Endothelial cell of umbilical vein (primary cell): ENCODE measurements around the gene HTT. TPM values are rescaled to one million over a fixed set of nuclear protein-coding genes. Genes with fewer than 3 reads are reported as not detected.

Experiments
- BruUV-seq: library from RNA; stranded (reverse); fragments of 400-500 nt; replicated peaks from 2 replicates; lab custom pipeline; 2021; lab: Mats Ljungman, UMichigan
- CTCF ChIA-PET: fragments of 300-600, 350-600 bp; sonication (Branson Sonifier 250); formaldehyde crosslinking; loops from one replicate; lab custom pipeline; 2021; ENCODE audit warnings: antibody characterized with exemption, inconsistent platforms; lab: Charles Lee
- POLR2A ChIA-PET: fragments of 300-600, 350-600 bp; sonication (Branson Sonifier 250); formaldehyde crosslinking; loops from one replicate; lab custom pipeline; 2021; ENCODE audit warnings: antibody characterized with exemption, inconsistent platforms; lab: Charles Lee
- DNase-seq: peaks from one replicate; pipeline ENCODE4 v3.0.0-alpha.2; 2011; ENCODE audit warnings: low read depth, low spot score
- FAIRE-seq: peaks from 2 replicates; lab custom pipeline; 2011; peaks lifted over from hg19 to GRCh38; lab: Jason Lieb, UNC
- H2AFZ ChIP-seq: 2 replicates; pipeline ENCODE4 v1.6.0; 2012; ENCODE audit warnings: low read depth, low read length, control low read depth, inconsistent platforms
- H3K27ac ChIP-seq: 2 replicates; pipeline ENCODE4 v1.5.1; 2011; ENCODE audit warnings: low read depth, mild to moderate bottlenecking, control low read depth, low read length, moderate library complexity; ENCODE audit not compliant: insufficient read depth
- H3K27me3 ChIP-seq, 2 experiments: 2 replicates each; pipeline versions ENCODE4 v1.6.0 to v1.6.1; 2011; ENCODE audit warnings: low read length in 2 of 2, mixed read lengths in 1 of 2; ENCODE audit not compliant: control insufficient read depth in 2 of 2, insufficient read depth in 2 of 2
- H3K36me3 ChIP-seq, 2 experiments: 2 replicates in 1 of 2; 3 replicates in 1 of 2; pipeline ENCODE4 v1.5.1; 2011; ENCODE audit warnings: low read length in 2 of 2, mild to moderate bottlenecking in 1 of 2, moderate library complexity in 1 of 2; ENCODE audit not compliant: control insufficient read depth in 2 of 2, insufficient read depth in 2 of 2; ENCODE audit errors: extremely low read depth in 1 of 2
- H3K4me1 ChIP-seq: 3 replicates; pipeline ENCODE4 v1.5.1; 2011; ENCODE audit warnings: mild to moderate bottlenecking, low read length; ENCODE audit not compliant: control insufficient read depth, insufficient read depth; ENCODE audit errors: extremely low read depth
- H3K4me2 ChIP-seq: 2 replicates; pipeline ENCODE4 v1.6.1; 2011; ENCODE audit warnings: low read length, control low read depth, mixed read lengths; ENCODE audit not compliant: insufficient read depth
- H3K4me3 ChIP-seq, 3 experiments: fragments of 200-600 bp in 1 of 3; sonication (generic), shearing (Covaris generic) in 1 of 3; replicated peaks in 1 of 3; 2 replicates each; pipeline ENCODE4 v1.5.1; 2011 to 2016; ENCODE audit warnings: control low read depth in 3 of 3, low read length in 3 of 3, mild to moderate bottlenecking in 2 of 3, inconsistent platforms in 1 of 3, low read depth in 1 of 3, moderate library complexity in 1 of 3; ENCODE audit not compliant: insufficient read depth in 1 of 3
- H3K79me2 ChIP-seq: 2 replicates; pipeline ENCODE4 v1.6.0; 2012; ENCODE audit warnings: low read length, inconsistent platforms; ENCODE audit not compliant: control insufficient read depth, insufficient read depth
- H3K9ac ChIP-seq: replicated peaks from 2 replicates; pipeline ENCODE3; 2011; ENCODE audit warnings: low read length, control low read depth; ENCODE audit not compliant: insufficient read depth; ENCODE audit errors: extremely low read depth
- H3K9me1 ChIP-seq: replicated peaks from 3 replicates; pipeline ENCODE4 v1.6.0; 2011; ENCODE audit warnings: mild to moderate bottlenecking, low read length; ENCODE audit not compliant: control insufficient read depth, insufficient read depth; ENCODE audit errors: extremely low read depth
- H3K9me3 ChIP-seq: replicated peaks from 2 replicates; pipeline ENCODE4 v1.5.1; 2012; ENCODE audit warnings: low read length, inconsistent platforms; ENCODE audit not compliant: control insufficient read depth, insufficient read depth
- H4K20me1 ChIP-seq: replicated peaks from 2 replicates; pipeline ENCODE3; 2011; ENCODE audit warnings: mild to moderate bottlenecking, low read length; ENCODE audit not compliant: control insufficient read depth, insufficient read depth; ENCODE audit errors: extremely low read depth
- EZH2 ChIP-seq: IDR thresholded peaks from 2 replicates; pipeline ENCODE4 v1.6.1; 2012; ENCODE audit warnings: borderline replicate concordance, low read depth, mild to moderate bottlenecking, moderate library complexity, low read length, inconsistent platforms; ENCODE audit not compliant: severe bottlenecking
- FOS ChIP-seq: IDR thresholded peaks from 2 replicates; pipeline ENCODE4 v1.6.1; 2011; ENCODE audit warnings: mild to moderate bottlenecking, low read length, moderate library complexity, borderline replicate concordance; ENCODE audit not compliant: insufficient read depth
- GATA2 ChIP-seq: IDR thresholded peaks from 2 replicates; pipeline ENCODE4 v1.7.0; 2011; ENCODE audit warnings: low read depth, mild to moderate bottlenecking, moderate library complexity, mixed read lengths, low read length; ENCODE audit not compliant: insufficient read length, insufficient read depth
- JUN ChIP-seq: IDR thresholded peaks from 2 replicates; pipeline ENCODE4 v1.6.1; 2011; ENCODE audit warnings: borderline replicate concordance, low read depth; ENCODE audit not compliant: insufficient read length, insufficient read depth
- MYC ChIP-seq: IDR thresholded peaks from one replicate; pipeline ENCODE4 v1.6.1; 2011; ENCODE audit warnings: mild to moderate bottlenecking, low read depth, low read length
- POLR2A ChIP-seq: IDR thresholded peaks from 2 replicates; pipeline ENCODE4 v1.6.1; 2012; ENCODE audit warnings: low read depth, mild to moderate bottlenecking, control low read depth, low read length
- POLR2AphosphoS5 ChIP-seq: IDR thresholded peaks from 2 replicates; pipeline ENCODE4 v1.6.1; 2012; ENCODE audit warnings: low read depth, mild to moderate bottlenecking, control low read depth, low read length, moderate library complexity; ENCODE audit not compliant: insufficient read depth
- dilution Hi-C: fragments of 300-500 bp; cut with MboI; formaldehyde crosslinking; loops from one replicate; pipeline ENCODE4 v1.15.0; 2019; ENCODE audit warnings: low sequenced_read_pairs; ENCODE audit not compliant: extremely low pct_ligation_motif_present
- intact Hi-C: fragments of 100-400 bp; cut with micrococcal nuclease; formaldehyde crosslinking; loops from one replicate; pipeline ENCODE4 v1.10.0; 2022
- polyA plus RNA-seq, 4 experiments: library from polyadenylated mRNA; depleted of rRNA in 3 of 4; stranded (reverse) in 3 of 4; unstranded in 1 of 4; fragments of >200 nt; gene quantifications; 2 replicates each; pipeline versions ENCODE4 v1.2.1 to v1.2.3, GENCODE V29; 2011 to 2012; ENCODE audit warnings: missing spikeins in 1 of 4
- total RNA-seq: library from RNA; stranded (reverse); gene quantifications from 2 replicates; pipeline ENCODE4 v1.2.3, GENCODE V29; 2021
- TF ChIP-seq, protein P1 (sequence below): IDR thresholded peaks from 2 replicates; pipeline ENCODE4 v1.6.1; 2011; ENCODE audit not compliant: insufficient read depth, insufficient read length
- TF ChIP-seq, protein P2 (sequence below), 2 donors: IDR thresholded peaks; 1 replicate in 1 of 2; 2 replicates in 1 of 2; pipeline ENCODE4 v1.5.1; 2011; ENCODE audit warnings: low read length in 2 of 2, mild to moderate bottlenecking in 2 of 2, moderate library complexity in 2 of 2, control low read depth in 1 of 2, inconsistent platforms in 1 of 2, low read depth in 1 of 2; ENCODE audit not compliant: insufficient read depth in 1 of 2; ENCODE audit errors: extremely low read depth in 1 of 2

The HTT gene
- total and polyA plus RNA-seq, 2 donors (not counting 3 experiments of a cell fraction or from before 2014, with no cell fraction given) = 15.7 to 61.2 TPM

- no peaks in the 10 kb centered on the region for H3K79me2 ChIP-seq
- intact Hi-C loops = no loop called here
- H3K4me2 ChIP-seq = no peak overlapping the region
- no peak overlapping the region for H2AFZ ChIP-seq
- H3K27ac ChIP-seq = no peak overlapping the region
- DNase-seq (no peak), FAIRE-seq (no peak)
- ChIA-PET POLR2A (no interaction called here), CTCF (interaction anchor here (1.6 kb wide), 1 partner anchor 52 kb away, joined by 4 read pairs; no protein-coding TSS in a partner anchor)
- dilution Hi-C loops = no loop called here
- H3K27me3 ChIP-seq = peaks cover 0 to 2% of the 10 kb centered on the region in 2 experiments
- H3K4me3 ChIP-seq = no peak overlapping the region
- no peaks in the 10 kb centered on the region for H3K4me1 ChIP-seq
- TF ChIP-seq FOS (no peak), GATA2 (no peak)
- TF ChIP-seq, protein P1, sequence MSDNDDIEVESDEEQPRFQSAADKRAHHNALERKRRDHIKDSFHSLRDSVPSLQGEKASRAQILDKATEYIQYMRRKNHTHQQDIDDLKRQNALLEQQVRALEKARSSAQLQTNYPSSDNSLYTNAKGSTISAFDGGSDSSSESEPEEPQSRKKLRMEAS = no peak
- BruUV-seq = no TSS peak
- no peaks in the 10 kb centered on the region for H3K9me3 ChIP-seq
- no peaks in the 10 kb centered on the region for H4K20me1 ChIP-seq
- H3K36me3 ChIP-seq = no peaks in the 10 kb centered on the region
- H3K9me1 ChIP-seq = no peaks in the 10 kb centered on the region
- no peak overlapping the region for H3K9ac ChIP-seq
Measured at GRCh38 chr4:3266076-3266475, 191.6 kb downstream of the HTT start.

DNA sequence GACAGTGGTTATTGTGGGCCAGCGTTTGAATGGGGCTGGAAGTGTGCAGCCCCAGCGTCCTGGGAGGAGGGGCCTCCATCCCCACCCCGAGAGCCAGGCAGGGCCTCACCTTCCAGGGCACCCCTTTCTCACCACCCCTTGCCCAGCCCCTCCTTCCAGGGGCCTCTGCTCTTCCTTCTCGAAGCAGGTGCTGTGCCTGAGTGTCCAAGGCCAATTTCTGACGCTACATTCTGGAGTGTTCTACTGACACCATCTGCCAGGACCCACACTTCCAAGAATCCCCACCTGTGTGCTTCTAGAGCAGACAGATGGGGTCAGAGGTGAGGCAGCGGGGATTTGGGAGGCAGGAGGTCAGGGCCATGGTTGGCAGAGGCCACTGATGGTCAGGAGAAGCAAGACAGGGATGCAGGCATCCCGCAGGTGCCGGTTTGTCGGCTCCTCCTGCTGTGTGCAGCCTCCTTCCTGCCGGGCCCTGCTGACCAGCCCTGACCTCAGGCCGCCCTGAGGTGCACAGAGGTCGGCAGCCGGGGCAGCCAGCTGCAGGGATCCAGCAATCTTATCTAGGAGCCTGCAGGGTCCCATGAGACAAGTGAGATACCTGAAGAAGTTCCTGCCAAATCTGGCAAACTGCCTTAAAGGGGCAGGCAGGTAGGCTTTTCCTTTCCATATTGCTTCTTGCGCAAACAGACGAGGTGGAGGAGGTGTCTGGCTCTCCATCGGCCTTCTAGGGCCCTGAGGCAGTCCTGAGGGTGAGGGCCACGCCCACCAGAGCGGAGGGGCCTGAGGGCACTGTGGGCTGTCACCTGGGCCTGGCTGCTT, 193.3 kb downstream of the HTT start:
- no peaks in the 10 kb centered on the region for H4K20me1 ChIP-seq
- H3K9me1 ChIP-seq = no peaks in the 10 kb centered on the region
- DNase-seq (no peak), FAIRE-seq (no peak)
- H2AFZ ChIP-seq = no peak overlapping the region
- dilution Hi-C loops (no loop called here), intact Hi-C loops (no loop called here)
- H3K4me2 ChIP-seq = no peak overlapping the region
- no peak overlapping the region for H3K9ac ChIP-seq
- BruUV-seq = no TSS peak
- H3K4me3 ChIP-seq = no peak overlapping the region
- H3K36me3 ChIP-seq = no peaks in the 10 kb centered on the region
- no peak for TF ChIP-seq GATA2
- TF ChIP-seq FOS = no peak
- TF ChIP-seq POLR2AphosphoS5 = no peak
- TF ChIP-seq, protein P2, sequence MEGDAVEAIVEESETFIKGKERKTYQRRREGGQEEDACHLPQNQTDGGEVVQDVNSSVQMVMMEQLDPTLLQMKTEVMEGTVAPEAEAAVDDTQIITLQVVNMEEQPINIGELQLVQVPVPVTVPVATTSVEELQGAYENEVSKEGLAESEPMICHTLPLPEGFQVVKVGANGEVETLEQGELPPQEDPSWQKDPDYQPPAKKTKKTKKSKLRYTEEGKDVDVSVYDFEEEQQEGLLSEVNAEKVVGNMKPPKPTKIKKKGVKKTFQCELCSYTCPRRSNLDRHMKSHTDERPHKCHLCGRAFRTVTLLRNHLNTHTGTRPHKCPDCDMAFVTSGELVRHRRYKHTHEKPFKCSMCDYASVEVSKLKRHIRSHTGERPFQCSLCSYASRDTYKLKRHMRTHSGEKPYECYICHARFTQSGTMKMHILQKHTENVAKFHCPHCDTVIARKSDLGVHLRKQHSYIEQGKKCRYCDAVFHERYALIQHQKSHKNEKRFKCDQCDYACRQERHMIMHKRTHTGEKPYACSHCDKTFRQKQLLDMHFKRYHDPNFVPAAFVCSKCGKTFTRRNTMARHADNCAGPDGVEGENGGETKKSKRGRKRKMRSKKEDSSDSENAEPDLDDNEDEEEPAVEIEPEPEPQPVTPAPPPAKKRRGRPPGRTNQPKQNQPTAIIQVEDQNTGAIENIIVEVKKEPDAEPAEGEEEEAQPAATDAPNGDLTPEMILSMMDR (IDR thresholded peaks at IDR 0.05; ENCODE audit: extremely low read depth in 1 of 2, insufficient read depth in 1 of 2, low read depth in 1 of 2, low read length in 2 of 2) = no peak
- TF ChIP-seq, protein P1 = no peak
- no peak for TF ChIP-seq EZH2
- TF ChIP-seq JUN = no peak
- no peak for TF ChIP-seq MYC
- TF ChIP-seq POLR2A = no peak
- no peaks in the 10 kb centered on the region for H3K79me2 ChIP-seq
- H3K27me3 ChIP-seq = peaks cover 2 to 5% of the 10 kb centered on the region in 2 experiments
- no peaks in the 10 kb centered on the region for H3K9me3 ChIP-seq
- ChIA-PET POLR2A (no interaction called here), CTCF (no interaction called here)
- no peaks in the 10 kb centered on the region for H3K4me1 ChIP-seq
- no peak overlapping the region for H3K27ac ChIP-seq
